Lower lobe of right lung (tissue), 2 donors: ENCODE measurements around the gene CRTC3. TPM values are rescaled to one million over a fixed set of nuclear protein-coding genes. Genes with fewer than 3 reads are reported as not detected.

Experiments
- ATAC-seq, 2 donors: fragments of 200-7000 bp; cut with Tn5 transposase; one replicate each; pipeline ENCODE4 v1.9.1; 2020 to 2022; ENCODE audit warnings: mild to moderate bottlenecking in 2 of 2, moderate library complexity in 2 of 2
- DNase-seq: peaks from one replicate; pipeline ENCODE4 v3.0.0-alpha.2; 2020
- H3K27ac ChIP-seq: fragments of 200-600 bp; one replicate; pipeline ENCODE4 v1.8.0; 2022
- H3K27me3 ChIP-seq: fragments of 200-600 bp; one replicate; pipeline ENCODE4 v1.8.0; 2022; ENCODE audit warnings: low read depth
- H3K36me3 ChIP-seq: fragments of 200-600 bp; one replicate; pipeline ENCODE4 v1.8.0; 2022; ENCODE audit warnings: mild to moderate bottlenecking
- H3K4me1 ChIP-seq: fragments of 200-600 bp; one replicate; pipeline ENCODE4 v1.8.0; 2022
- H3K4me3 ChIP-seq: fragments of 200-600 bp; one replicate; pipeline ENCODE4 v1.8.0; 2022; ENCODE audit warnings: mild to moderate bottlenecking
- H3K9me3 ChIP-seq: fragments of 200-600 bp; one replicate; pipeline ENCODE4 v1.8.0; 2022
- intact Hi-C: fragments of 100-400 bp; cut with DNase I; formaldehyde crosslinking; loops from one replicate; pipeline ENCODE4 v1.11.0; 2022
- total RNA-seq: library from RNA; stranded (reverse); fragmentation: NEBNext Ultra II Directional; extraction: Animal tissue kit (Norgen Biotek cat#: 25700); gene quantifications from one replicate; pipeline ENCODE4 v1.2.1, GENCODE V29; 2021
- TF ChIP-seq, protein P1 (sequence below): fragments of 200-600 bp; IDR thresholded peaks from one replicate; pipeline ENCODE4 v1.8.0; 2022; ENCODE audit warnings: antibody characterized with exemption, mild to moderate bottlenecking
- donor health status: DM: no; HTN: yes; CAD: no; lungs with severe emphysema.

The CRTC3 gene
- total RNA-seq, 1 donor from 2014 or later = 40.6 TPM

DNA sequence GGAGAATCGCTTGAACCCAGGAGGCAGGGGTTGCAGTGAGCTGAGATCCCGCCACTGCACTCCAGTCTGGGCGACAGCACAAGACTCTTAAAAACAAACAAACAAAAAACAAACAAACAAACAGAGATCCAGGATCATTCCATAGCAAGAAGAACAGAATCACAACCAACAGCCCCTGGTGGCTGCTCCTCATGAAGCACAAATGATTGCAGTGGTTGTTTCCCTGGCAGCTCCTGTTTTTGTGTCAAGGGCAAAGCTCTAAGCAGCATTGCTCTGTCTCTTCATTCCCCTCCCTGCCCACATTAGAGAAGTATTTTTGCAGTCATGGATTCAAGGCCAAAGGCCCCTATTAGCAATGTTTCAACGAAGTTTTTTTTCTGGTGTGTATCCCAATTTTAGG is 161.6 kb downstream of the CRTC3 start:
- H3K36me3 ChIP-seq = no peaks in the 10 kb centered on the region
- peaks cover 3% of the 10 kb centered on the region for H3K4me1 ChIP-seq
- H3K27me3 ChIP-seq = no peaks in the 10 kb centered on the region
- intact Hi-C loops = loop anchor here (10.0 kb wide), 1 partner anchor 197 kb away; no protein-coding TSS in a partner anchor
- H3K4me3 ChIP-seq = no peak overlapping the region
- ATAC-seq (no peak), DNase-seq (no peak)
- TF ChIP-seq, protein P1, sequence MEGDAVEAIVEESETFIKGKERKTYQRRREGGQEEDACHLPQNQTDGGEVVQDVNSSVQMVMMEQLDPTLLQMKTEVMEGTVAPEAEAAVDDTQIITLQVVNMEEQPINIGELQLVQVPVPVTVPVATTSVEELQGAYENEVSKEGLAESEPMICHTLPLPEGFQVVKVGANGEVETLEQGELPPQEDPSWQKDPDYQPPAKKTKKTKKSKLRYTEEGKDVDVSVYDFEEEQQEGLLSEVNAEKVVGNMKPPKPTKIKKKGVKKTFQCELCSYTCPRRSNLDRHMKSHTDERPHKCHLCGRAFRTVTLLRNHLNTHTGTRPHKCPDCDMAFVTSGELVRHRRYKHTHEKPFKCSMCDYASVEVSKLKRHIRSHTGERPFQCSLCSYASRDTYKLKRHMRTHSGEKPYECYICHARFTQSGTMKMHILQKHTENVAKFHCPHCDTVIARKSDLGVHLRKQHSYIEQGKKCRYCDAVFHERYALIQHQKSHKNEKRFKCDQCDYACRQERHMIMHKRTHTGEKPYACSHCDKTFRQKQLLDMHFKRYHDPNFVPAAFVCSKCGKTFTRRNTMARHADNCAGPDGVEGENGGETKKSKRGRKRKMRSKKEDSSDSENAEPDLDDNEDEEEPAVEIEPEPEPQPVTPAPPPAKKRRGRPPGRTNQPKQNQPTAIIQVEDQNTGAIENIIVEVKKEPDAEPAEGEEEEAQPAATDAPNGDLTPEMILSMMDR = no peak
- H3K9me3 ChIP-seq = peaks cover 9% of the 10 kb centered on the region
- H3K27ac ChIP-seq = no peak overlapping the region

DNA sequence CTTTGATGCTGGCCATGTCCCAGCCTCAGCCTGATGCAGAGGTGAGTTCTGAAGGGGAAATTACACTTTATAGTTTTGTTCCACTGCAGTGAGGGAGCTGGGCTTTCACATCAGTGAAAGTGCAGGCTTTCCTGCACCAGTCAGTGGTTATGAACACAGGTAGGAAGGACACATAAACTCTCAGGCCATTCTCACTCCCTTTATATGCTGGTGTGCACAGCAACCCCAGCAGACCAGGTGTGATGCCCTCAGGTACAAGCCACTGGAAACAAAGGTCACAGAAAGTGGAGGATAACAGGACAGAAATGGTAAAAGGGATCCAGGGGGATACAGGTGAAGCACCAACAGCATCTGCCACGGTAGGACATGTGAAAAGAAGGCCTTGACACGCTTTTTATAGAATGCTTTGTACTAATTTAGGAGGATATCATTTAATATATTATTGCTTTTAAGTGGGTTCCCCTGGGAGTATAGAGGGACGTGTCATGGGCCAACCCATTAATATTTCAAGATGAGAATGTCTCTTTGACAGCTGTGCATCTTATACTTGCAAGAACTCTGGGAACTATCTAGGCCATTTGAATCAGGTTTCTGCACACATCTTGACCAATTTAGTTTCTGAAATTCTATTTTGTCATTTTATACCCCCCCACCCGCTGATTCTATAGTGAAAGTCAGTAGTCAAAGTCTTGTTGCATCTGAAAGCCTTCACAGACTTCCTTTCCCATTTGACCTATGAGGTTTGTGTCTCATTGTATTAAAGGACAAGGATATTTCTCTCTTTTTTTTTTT is 162.5 kb downstream of the CRTC3 start:
- no peaks in the 10 kb centered on the region for H3K27me3 ChIP-seq
- H3K4me3 ChIP-seq = no peak overlapping the region
- DNase-seq = no peak
- intact Hi-C loops = loop anchor here (10.0 kb wide), 1 partner anchor 197 kb away; no protein-coding TSS in a partner anchor
- H3K36me3 ChIP-seq = no peaks in the 10 kb centered on the region
- no peak overlapping the region for H3K27ac ChIP-seq
- TF ChIP-seq, protein P1 = no peak
- H3K9me3 ChIP-seq = peaks cover 9% of the 10 kb centered on the region
- H3K4me1 ChIP-seq = no peaks in the 10 kb centered on the region
- ATAC-seq = no peak

Other genes with a start within 250 kb of the CRTC3 start
- gene ZNF774, start 177.6 kb upstream of the CRTC3 start, total RNA-seq = 5.5 TPM
- 265 TPM for gene IQGAP1, start 141.7 kb upstream of the CRTC3 start, total RNA-seq
- gene BLM, start 187.4 kb downstream of the CRTC3 start, total RNA-seq = 2.0 TPM